ENCODE data around the gene MRGPRF. TPM values are rescaled to one million over a fixed set of nuclear protein-coding genes. Genes with fewer than 3 reads are reported as not detected.
A peak's percentile ranks its signal among the peaks of the same experiment; 100 is the strongest.

Gene MRGPRF
- polyA plus RNA-seq, 1 of the 3 experiments (the other 2 are of a cell fraction) = 0.18 TPM

- peak; percentile 32 for DNase-seq
- Histone ChIP-seq H3F3A (replicated peaks; ENCODE audit: insufficient read depth) (no peaks in the 10 kb centered on the region), H3K9me3 (no peaks in the 10 kb centered on the region), H2AFZ (ENCODE audit: low read depth) (no peak overlapping the region), H3K9ac (no peak overlapping the region), H3K79me2 (ENCODE audit: insufficient read depth) (no peaks in the 10 kb centered on the region), H4K20me1 (ENCODE audit: insufficient read depth) (no peaks in the 10 kb centered on the region), H3K4me2 (no peak overlapping the region), H3K9me2 (no peaks in the 10 kb centered on the region), H3K4me3 (ENCODE audit: low read depth in 2 of 2, low read length in 1 of 2) (no peak overlapping the region), H3K36me3 (replicated peaks in 1 of 2; ENCODE audit: control insufficient read depth in 1 of 2, insufficient read depth in 2 of 2, low read length in 1 of 2) (no peaks in the 10 kb centered on the region), H3K27me3 (ENCODE audit: insufficient read depth) (no peaks in the 10 kb centered on the region), H3K27ac (ENCODE audit: low read depth in 2 of 2, low read length in 1 of 2) (no peak overlapping the region), H3K4me1 (ENCODE audit: control insufficient read depth in 1 of 2, insufficient read depth in 2 of 2, low read depth in 1 of 2, low read length in 1 of 2) (peaks cover 0 to 9% of the 10 kb centered on the region in 2 experiments; a peak in 1 of 4 replicates)
- no peak for TF ChIP-seq RXRA (IDR thresholded peaks at IDR 0.05; ENCODE audit: borderline replicate concordance, low read depth)
- TF ChIP-seq ELF1 (IDR thresholded peaks at IDR 0.05) = no peak
- TF ChIP-seq TEAD4 (IDR thresholded peaks at IDR 0.05; ENCODE audit: borderline replicate concordance, insufficient read depth) = no peak
- no peak for TF ChIP-seq FOSL2 (IDR thresholded peaks at IDR 0.05; ENCODE audit: borderline replicate concordance, low read depth)
- TF ChIP-seq NRF1 (IDR thresholded peaks at IDR 0.05; ENCODE audit: low read depth, low read length) = no peak
- no peak for TF ChIP-seq CHD2 (IDR thresholded peaks at IDR 0.05; ENCODE audit: low read length, partially characterized antibody)
- TF ChIP-seq GATA2 (CRISPR knock-in tag; IDR thresholded peaks at IDR 0.05) = no peak
- no peak for TF ChIP-seq USF2 (IDR thresholded peaks at IDR 0.05; ENCODE audit: borderline replicate concordance, low read depth, low read length)
- no peak for TF ChIP-seq RAD21 (IDR thresholded peaks at IDR 0.05; ENCODE audit: low read length)
- TF ChIP-seq MAX (IDR thresholded peaks at IDR 0.05; ENCODE audit: low read depth) = no peak
- no peak for TF ChIP-seq GABPA (IDR thresholded peaks at IDR 0.05; ENCODE audit: low read depth)
- ChIA-PET CTCF (no interaction called here), POLR2A (no interaction called here)
- WGBS (ENCODE audit: low lambda C conversion rate) = 75% methylated on average over 13 of the region's 25 CpGs
These were observed 52.6 kb downstream of the MRGPRF start for GRCh38 chr11:68960294-68961071.

GRCh38 chr11:68959465-68960293, 53.4 kb downstream of the MRGPRF start:
- CTCF ChIA-PET = interaction anchor here (1.7 kb wide), 1 partner anchor 85 kb away, joined by 3 read pairs; no protein-coding TSS in a partner anchor
- no peaks in the 10 kb centered on the region for H3F3A ChIP-seq (replicated peaks; ENCODE audit: insufficient read depth)
- no peaks in the 10 kb centered on the region for H3K27me3 ChIP-seq (ENCODE audit: insufficient read depth)
- H2AFZ ChIP-seq (ENCODE audit: low read depth) = no peak overlapping the region
- no peaks in the 10 kb centered on the region for H4K20me1 ChIP-seq (ENCODE audit: insufficient read depth)
- H3K36me3 ChIP-seq (replicated peaks in 1 of 2; ENCODE audit: control insufficient read depth in 1 of 2, insufficient read depth in 2 of 2, low read length in 1 of 2) = no peaks in the 10 kb centered on the region
- H3K9me2 ChIP-seq = no peaks in the 10 kb centered on the region
- peak; percentile 51 for DNase-seq
- no peak overlapping the region for H3K27ac ChIP-seq (ENCODE audit: low read depth in 2 of 2, low read length in 1 of 2)
- H3K4me3 ChIP-seq (ENCODE audit: low read depth in 2 of 2, low read length in 1 of 2) = no peak overlapping the region
- 84% methylated on average over 20 of the region's 31 CpGs for WGBS (ENCODE audit: low lambda C conversion rate)
- POLR2A ChIA-PET = no interaction called here
- TF ChIP-seq FOSL2 (IDR thresholded peaks at IDR 0.05; ENCODE audit: borderline replicate concordance, low read depth) (no peak), RAD21 (IDR thresholded peaks at IDR 0.05; ENCODE audit: low read length) (no peak)
- H3K9me3 ChIP-seq = no peaks in the 10 kb centered on the region
- H3K4me1 ChIP-seq (ENCODE audit: control insufficient read depth in 1 of 2, insufficient read depth in 2 of 2, low read depth in 1 of 2, low read length in 1 of 2) = peaks cover 0 to 9% of the 10 kb centered on the region in 2 experiments; a peak in 1 of 4 replicates
- no peak overlapping the region for H3K4me2 ChIP-seq
- H3K9ac ChIP-seq = no peak overlapping the region
- no peaks in the 10 kb centered on the region for H3K79me2 ChIP-seq (ENCODE audit: insufficient read depth)

Measured in SK-N-SH (cell line).